ENCODE results near the gene KCNT2.
A peak's percentile ranks its signal among the peaks of the same experiment; 100 is the strongest.

The KCNT2 gene

DNA sequence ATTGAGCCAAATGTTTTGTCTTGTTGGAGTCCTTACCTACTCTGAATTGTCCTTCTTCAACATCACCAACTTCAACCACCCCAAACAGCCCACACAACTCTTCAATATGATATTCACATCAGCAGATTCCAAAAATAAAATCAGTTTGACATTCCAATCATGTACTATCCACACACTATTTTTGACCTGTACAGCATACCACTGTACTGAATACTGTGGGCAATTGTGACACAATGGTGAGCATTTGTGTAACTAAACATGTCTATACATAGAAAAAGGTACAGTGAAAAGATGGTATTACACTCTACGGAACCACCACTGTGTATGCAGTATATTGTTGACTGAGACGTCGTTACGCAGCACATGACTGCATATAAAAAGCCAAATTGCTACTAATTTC is 223.1 kb downstream of the KCNT2 start:
- no peak for DNase-seq

DNA sequence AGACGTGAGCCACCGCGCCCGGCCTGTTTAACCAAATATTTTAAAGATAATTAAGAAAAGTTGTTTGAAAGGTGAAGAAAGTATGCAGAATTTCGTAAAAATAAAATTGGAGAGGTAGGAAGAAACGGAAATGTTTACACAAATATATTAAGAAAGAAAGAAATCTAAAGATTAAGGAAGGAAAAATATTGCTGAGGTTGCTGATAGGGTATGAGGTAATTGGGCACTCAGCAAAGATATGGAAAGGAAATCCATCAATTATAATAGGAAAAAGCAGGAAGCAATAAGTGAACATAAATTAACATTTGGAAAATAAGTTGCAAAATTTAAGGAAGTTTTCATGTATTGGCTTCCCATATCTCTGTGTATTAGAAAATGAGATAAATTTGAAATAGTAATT is 225.9 kb downstream of the KCNT2 start:
- DNase-seq: no peak

DNA sequence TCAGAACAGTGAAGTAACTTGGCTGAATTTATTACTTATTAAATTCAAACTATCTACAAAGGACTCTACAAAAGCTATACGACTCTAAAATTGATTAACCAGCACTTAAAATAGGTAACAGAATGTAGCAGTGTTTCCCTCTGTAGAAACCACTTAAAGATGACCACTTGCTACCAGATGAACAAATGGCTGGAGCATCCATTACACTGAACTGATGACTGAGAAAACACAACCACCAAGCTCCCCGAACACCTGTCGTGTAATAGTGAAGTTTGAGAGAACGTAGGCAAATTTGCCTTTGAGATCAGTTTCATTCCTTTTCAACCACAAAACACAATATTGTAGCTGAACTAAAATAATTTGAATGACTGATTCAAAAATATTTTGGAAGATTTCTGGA is 226.7 kb downstream of the KCNT2 start:
- DNase-seq: no peak

DNA sequence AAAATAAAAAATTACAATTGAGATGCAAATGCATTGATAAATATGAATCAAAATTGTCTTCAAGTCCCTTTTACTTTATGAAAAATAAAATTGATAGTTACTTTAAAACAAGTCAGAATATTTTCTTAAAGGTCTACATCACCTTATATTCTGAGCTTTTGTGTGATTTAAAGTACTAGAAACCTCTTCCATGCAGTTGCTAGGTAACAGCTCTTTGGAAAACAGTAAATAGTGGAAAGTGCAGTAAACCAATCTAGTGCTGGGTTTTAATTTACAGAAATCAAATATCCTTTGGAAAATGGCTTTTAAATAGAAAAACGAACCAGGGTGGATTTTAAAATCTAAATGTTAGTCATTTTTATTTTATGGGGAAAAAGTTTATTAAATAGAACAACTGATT is 227.9 kb downstream of the KCNT2 start:
- DNase-seq: no peak

DNA sequence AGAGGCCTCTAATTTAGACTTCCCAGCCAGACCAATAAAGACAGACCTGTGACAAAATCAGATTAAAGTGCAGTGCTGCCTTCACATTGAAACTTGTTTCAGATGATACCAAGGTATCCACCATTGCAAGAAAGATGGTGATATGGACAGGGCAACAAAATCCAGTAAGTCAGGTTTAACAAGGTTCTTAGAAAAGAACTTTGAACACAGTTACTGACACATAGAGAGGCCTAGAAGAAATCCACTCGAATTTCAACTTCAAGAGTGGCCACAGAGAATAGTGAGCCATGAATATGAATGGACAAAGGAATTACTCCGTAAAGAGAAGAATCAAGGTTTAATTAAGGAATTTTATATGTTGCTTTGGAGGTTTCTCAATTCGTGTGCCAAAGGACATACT is 230.4 kb downstream of the KCNT2 start:
- no peak for DNase-seq

DNA sequence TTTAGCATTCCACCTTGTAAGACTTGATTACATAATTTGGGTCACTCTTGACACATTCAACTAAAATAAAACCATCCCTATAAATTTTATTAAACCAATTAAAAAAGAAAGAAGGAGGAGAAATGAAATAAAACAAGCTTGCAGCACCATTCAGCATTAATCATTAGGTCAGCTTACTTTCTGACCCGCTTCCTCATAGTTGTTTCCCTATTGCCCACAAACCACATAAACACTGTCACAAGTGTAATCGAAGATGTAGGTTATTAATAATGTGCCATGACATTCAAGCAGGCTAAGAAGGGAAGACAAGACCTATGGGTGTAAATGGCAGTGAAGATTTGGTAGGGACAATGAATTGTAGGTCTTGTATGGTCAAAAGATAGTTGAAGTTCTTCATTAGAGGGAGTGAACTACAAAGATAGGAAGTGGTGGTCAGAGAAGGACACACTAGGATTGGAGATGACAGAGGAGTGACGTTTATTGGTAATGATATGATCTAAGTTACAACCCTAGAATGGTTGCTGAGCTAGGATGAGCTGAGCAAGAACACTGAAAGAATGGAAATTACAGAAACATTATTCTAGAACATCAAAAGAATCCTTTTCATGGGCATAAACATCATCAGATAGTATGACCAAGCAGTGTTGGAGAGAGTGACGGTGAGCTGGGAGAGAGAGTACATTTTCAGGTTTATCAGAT is 231.5 kb downstream of the KCNT2 start:
- DNase-seq: peak; percentile 36

DNA sequence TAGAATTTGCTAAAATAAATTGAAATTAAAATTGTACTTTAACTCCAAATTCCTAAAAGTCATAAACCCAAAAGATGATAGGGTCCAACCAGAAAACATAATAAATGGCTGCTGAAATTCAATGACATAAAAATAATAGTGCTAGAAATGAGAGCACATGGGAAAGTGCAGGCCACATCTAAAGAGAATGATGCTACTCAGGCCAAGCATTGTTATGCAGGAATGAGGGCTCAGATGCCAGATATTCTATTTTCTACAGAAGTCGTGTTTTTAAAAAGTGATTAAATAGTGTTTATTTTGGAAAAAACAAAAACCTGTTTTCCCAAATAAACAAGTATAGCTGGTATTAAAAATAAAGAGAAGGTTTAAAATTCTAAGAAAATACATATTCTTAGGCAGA is 234.4 kb downstream of the KCNT2 start:
- no peak for DNase-seq

DNA sequence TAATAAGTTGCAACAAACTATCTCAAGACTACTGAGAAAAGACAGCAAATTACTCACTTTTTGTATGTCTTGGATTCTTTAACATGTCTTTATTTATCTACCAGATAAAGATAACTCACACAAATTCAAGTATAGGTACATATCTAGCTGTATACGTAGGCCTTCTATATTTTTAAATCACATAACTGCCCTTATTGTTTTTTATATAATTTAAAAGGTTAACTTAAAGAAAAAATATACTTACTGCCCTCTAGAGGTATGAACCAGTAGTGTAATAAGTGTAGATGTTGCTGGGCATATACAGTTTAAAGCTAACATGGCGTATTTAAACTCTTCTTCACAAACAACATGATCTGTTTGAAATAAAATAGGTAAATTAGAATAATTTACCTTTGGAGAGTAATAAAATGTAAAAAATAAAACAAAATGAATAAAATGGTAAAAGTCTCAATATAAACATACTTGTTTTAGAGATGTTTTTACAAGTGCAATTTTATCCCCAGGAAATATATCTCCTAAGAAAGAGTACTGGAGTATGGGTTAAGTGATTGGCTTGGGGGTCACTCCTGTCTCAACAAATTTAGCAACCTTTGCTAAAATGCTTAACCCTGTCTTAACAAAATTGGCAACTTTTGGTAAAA is 235.2 kb downstream of the KCNT2 start:
- peak; percentile 21 for DNase-seq

DNA sequence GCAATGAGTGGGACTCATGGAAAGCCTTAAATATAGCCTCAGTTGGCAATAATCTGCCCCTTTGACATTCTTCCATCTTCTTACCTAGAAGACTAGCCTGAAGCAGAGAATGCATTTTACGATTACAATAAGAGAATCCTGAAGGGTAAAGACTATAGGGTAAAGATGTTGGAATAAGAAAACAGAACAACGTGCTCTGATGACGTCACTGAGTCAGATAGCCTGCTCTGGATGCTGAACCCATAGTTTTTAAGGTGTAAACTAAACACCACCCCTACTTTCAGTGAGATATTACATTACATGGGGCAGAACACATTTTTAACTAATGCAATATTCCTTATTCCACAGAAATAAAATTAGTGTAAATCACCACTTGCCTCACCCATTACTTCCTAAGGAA is 240.4 kb downstream of the KCNT2 start:
- no peak for DNase-seq

DNA sequence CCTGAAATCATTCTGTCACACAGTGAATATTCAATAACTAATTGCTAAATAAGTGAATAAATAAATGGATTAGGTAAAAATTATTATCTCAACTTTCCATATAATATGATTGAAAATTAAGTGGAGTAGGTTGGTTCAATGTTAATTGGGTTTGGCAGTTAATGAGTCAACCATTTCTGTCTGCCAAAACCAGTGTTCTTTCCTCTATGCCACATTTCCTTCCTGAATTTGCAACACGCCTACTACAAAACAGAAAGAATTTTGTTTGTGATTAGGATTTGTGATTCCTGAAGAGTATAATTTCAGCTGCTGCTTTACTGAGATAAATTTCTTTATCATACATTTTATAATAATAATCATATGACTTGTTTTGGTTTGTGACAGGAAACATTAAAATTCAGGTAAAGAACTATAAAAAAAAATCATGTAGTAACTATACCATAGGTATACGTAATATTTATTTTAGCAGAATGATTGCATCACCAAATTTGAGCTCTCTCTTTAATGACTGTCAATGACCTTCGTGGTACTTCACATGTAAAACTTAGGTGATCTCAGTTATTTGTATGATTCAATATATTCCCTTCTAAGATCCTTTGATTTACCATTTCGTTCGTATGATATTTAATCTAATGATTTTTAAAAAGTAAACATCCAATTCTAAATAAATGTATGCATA is 241.3 kb downstream of the KCNT2 start:
- no peak for DNase-seq

DNA sequence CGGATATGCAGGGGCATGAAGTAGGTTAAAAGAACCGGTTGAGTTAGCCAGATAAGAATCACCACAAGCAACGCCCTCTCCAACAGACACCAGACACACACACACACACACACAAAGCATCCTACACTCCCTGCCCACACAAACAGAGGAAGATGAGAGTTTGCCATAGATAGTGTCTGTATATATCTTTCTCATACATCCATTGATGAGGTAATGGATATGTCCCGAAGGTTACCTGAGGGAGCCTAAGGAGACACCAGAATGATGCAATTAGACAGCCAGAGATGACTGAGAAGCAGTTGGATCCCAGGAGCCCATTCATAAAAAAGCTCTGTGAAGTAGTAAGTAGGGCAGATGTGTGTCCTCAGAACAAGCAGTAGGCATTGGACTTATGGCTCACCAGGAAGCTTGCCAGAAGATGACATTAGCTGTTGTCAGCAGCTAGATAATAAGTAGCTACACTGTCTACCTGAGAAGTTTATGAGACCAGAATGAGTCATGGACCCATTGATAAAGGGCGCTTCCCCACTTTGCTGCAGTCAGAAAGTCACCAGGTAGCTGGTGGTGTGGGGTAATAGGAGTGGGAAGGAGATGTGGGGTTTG is 247.0 kb downstream of the KCNT2 start:
- DNase-seq: no peak

DNA sequence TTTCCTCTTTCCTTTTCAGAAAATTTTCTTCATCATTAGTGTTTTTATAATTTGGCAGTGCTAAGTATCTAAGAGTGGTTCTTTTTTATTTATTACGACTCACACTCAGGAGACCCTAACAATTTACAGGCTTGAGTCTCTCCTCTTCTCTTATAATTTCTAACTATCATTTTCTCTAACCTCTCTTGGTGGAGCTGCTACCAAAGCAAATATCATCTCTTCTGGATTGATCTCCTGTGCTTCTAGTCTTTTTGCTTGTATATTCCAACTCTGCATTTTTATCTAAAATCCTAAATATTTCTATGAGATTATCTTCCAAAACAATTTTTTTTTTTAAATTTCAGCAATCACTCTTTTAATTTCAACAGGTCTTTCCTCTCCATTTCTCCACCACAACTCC is 250.3 kb downstream of the KCNT2 start:
- DNase-seq: no peak

DNA sequence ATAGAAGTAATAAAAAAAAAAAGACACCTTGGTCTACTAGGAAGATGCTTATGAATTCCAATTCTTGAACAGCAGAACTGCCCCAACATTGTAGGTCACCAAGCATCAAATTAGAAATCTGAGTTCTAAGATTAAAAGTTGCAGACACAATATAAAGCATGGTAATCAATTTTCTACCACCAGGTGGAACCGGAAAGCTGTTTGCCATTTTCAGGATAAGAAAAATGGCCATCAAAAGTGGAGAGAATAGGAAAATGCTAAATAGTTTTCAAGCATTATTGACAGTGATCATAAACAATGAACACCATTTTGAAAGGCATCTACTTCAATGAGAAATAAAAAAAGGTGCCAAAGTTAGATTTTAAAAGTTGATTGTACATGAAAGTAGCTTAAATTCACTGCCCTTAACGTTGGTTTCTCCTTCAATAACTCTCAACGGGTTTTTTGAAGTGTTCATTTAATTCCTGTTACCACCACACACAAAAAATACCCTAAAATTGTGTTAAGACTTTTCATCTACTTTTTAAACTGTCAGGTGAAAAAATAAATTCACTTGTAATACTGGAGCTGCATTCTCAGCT is 252.9 kb downstream of the KCNT2 start:
- peak; percentile 3 for DNase-seq

DNA sequence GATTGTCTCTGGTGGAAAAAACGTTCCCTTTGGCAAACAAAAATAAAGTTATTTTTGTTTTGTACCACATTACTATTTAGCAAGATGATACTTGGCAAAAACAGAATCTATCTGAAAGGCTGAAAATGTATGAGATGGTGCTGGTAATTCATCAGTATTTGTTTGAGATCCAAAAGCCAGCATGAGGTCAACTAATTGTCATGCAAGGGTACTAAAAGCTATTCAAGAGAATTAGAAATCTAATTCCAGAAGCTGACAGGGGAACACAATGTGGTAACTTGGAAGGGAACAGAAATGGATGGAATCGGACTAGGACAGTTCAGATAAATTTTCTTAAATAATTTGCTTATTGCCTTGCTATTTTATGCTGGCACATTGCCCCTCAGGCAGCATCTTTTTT is 263.8 kb downstream of the KCNT2 start:
- DNase-seq: no peak

DNA sequence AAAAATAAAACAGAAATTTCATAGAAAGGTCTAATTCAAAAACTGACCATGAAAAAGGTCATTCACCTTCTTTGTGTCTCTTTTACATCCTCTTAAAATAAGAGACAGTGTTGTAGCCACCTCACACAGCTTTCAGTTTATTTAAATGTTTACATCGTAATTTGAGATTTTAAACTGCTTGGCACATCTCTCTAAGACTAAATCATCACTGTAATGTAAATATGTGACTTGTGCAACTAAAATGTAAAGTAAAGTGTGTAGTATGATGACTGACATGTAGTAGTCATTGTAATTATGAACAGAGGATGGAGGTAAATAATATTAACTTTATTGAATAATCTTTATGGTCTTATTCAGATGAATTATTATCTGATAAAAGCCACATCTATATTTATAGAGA is 283.9 kb downstream of the KCNT2 start:
- DNase-seq: no peak

DNA sequence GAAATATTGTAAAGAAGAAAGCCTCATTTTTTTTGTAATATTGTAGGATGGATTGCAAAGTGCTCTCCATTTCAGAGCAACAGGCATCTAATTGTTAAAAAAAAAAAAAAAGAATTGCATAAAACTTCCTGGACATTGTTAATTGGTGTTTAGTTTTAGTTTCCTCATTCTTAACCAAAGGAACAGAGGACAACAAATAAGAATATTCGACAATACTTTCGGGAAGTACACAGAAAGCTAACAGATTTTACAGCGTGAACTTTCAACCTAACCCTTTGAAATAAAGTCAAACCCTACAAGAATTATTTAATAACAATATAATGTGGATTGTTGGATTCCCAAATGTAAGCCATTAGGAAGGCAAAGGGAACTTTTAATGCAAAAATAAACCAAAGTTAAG is 284.4 kb downstream of the KCNT2 start:
- DNase-seq: no peak

DNA sequence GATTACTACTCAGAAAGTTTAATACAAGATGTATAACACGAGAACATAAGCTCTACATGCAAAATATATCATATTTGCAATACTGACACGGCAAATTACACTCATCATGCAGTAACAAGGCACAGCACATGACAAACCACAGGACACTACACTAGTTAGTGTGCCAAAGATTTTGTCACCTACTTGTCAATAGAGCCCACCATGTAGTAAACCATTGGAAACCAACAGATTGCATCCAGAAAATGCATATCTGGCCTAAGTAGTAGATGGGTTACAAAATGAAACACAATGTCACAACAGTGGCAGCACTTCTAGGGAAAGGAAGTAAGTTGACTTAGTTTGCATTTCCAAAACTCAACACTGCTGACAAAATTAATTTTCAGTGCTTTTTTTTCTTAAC is 288.9 kb downstream of the KCNT2 start:
- DNase-seq: no peak

DNA sequence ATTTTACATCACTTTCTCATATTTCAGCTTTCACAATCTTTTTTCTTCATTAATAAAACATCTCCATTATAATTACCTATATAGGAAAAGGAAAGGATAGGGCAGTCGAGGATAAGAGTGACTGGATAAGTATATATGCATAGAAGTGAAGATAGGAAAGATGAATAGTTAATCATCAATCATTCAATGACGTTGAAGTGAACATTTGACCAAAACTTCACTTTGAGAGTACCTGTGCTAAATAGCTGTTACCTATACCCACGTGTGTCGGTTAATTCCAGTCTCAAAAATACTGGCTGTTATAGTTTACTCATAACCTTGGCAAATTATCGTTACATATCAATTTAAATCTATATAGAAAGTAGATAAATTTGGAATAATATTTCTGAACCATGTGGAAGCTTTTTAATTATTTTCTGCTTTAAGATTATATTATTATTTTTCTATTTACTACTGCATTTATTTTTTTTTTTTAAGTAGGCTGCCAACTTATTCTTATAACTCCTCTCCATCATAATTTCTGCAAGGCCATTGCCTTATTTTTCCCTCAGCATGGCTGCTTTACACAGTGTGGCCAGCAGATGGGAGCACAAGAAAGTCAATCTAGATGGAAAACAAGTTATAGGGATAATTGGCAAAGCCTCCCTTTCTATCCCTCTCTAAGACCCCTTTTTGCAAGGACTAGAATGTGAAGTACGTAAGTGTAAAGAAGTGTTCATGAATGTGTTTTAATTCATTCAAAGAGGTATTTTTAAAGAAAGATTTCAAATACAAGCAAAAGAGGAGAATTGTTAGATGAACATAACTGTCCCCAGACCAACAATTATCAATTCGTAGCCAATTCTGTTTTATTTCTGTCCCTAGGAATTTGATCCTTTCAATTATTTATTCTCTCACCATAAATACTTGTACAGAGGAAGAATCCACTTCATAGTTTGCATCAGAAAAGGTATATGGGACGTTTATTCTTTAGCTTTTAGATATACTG is 290.4 kb downstream of the KCNT2 start:
- peak; percentile 18 for DNase-seq

DNA sequence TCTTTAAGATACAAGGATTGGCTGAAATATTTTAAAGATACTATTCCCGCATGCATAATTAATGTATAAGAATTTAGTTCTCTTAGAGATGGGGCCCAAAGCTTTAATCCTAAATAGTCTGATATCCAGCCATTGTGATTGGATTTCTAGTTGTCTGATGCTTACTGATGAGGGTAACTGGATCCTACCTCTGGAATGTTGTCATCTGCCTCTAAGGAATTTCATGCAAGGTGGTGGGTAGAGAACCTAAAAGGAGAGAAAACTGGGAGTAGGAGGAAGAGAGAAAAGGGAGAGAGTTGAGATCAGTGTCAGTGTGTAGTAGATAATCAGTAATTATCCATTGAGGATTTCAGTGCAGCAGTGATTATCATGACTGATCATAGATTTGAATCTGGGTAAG is 295.5 kb downstream of the KCNT2 start:
- DNase-seq: no peak

DNA sequence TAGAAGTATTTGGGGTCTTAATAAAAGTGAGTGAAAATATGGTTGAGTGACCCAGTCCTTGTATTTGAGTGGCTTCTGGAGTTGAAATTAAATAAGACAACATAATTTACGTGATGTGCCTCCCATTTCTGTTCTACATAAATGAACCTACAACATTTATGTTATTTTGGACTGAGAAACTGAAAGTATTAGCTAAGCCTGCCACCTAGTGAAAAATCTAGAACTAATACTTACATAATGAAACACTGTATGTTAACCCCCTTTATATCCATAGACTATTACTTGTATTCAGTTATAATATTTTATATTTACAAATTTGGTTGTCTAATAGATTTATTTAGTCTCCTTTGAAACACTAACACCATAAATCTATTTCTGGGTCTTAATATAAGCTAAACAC is 298.9 kb downstream of the KCNT2 start:
- DNase-seq: peak; percentile 53

DNA sequence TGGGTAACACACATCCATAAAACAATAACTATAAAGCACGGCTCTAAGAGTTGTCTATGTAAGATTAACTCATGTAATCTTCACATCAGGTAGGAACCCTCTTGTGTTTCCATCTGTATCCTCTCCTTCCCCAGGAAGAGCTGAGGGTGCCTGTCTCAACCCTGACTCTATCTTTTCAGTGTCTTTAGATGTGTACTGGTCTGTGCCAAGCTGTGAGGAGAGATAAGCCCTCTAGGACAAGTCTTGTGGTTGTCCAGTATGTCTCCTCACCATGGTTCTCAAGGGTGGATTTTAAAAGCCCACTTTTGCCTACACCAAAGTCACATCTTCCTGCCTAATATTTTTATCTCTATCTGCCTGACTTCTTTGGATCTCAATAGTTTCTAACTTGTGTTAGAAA is 300.1 kb downstream of the KCNT2 start:
- DNase-seq: no peak

DNA sequence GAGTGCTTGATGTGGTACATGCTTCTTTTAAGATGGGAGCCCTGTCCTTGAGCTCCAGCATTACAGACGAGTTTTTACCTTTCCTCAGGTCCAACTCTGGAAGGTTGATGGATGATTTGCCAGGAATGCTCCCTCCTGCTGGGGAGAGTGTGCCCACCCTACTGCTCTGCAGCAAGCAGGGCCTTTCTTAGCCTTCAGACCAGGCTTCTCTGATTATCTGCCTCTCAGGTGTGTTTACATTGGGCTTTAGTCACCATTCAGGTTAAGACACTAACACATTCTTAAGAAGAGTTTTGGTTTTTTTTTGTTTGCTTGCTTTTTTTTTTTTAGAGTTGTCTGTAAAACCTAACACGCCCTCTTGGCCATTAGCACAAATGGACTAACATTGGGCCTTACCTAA is 301.8 kb downstream of the KCNT2 start:
- DNase-seq: no peak

Data from MV-4-11 (cell line).